Pulmonary artery endothelial cell (primary cell): ENCODE data around the gene SOX4. TPM values are rescaled to one million over a fixed set of nuclear protein-coding genes. Genes with fewer than 3 reads are reported as not detected.
"Not testable (repeated sequence)": the region's sequence is repeated elsewhere in the genome, so short reads cannot be mapped to it uniquely, and the experiment has no call there.

Experiments used
- DNase-seq: peaks from one replicate; pipeline ENCODE4 v3.0.0-alpha.2; 2011; ENCODE audit warnings: low read depth, low spot score
- total RNA-seq: library from RNA; depleted of rRNA; stranded (reverse); fragments of >200 nt; gene quantifications from 2 replicates; pipeline ENCODE4 v1.2.3, GENCODE V29; 2014

Gene SOX4
- total RNA-seq, result 57.8 and 61.7 TPM in 2 replicates

- DNase-seq, result peak; percentile 96
Observed at GRCh38 chr6:21593412-21593926, at the start of gene SOX4. Gene SOX4, plus strand, starts transcription at chr6:21593751. Its CDS starts 784 bp downstream, at chr6:21594535.

- DNase-seq, result not testable (repeated sequence)
Observed at GRCh38 chr6:21552286-21552685, 41.3 kb upstream of the SOX4 start.

- no peak for DNase-seq
Observed at GRCh38 chr6:21554286-21554685, 39.3 kb upstream of the SOX4 start.

GRCh38 chr6:21555197-21555596 lies 38.4 kb upstream of the SOX4 start:
- DNase-seq, result no peak

- DNase-seq, result no peak
Observed at GRCh38 chr6:21556511-21556910, 37.0 kb upstream of the SOX4 start.

- DNase-seq, result peak; percentile 1
Observed at GRCh38 chr6:21556968-21557721, 36.4 kb upstream of the SOX4 start.

GRCh38 chr6:21559238-21559637 lies 34.3 kb upstream of the SOX4 start:
- DNase-seq, result no peak

GRCh38 chr6:21560249-21560648 lies 33.3 kb upstream of the SOX4 start:
- DNase-seq, result no peak

GRCh38 chr6:21565431-21565830 lies 28.1 kb upstream of the SOX4 start:
- no peak for DNase-seq

- DNase-seq, result no peak
Observed at GRCh38 chr6:21578523-21578922, 15.0 kb upstream of the SOX4 start.

- DNase-seq, result no peak
Observed at GRCh38 chr6:21582651-21583050, 10.9 kb upstream of the SOX4 start.

GRCh38 chr6:21586300-21586699 lies 7.3 kb upstream of the SOX4 start:
- no peak for DNase-seq

- DNase-seq, result no peak
Observed at GRCh38 chr6:21586740-21587178, 6.8 kb upstream of the SOX4 start.

GRCh38 chr6:21587179-21587960 lies 6.2 kb upstream of the SOX4 start:
- DNase-seq, result no peak

GRCh38 chr6:21587961-21588480 lies 5.5 kb upstream of the SOX4 start:
- DNase-seq, result no peak

- no peak for DNase-seq
Observed at GRCh38 chr6:21588481-21589351, 4.8 kb upstream of the SOX4 start.

GRCh38 chr6:21589352-21590345 lies 3.9 kb upstream of the SOX4 start:
- DNase-seq, result no peak

- DNase-seq, result no peak
Observed at GRCh38 chr6:21590346-21590745, 3.2 kb upstream of the SOX4 start.

- DNase-seq, result no peak
Observed at GRCh38 chr6:21591446-21591845, 2.1 kb upstream of the SOX4 start.

GRCh38 chr6:21592953-21593352 lies 598 bp upstream of the SOX4 start:
- DNase-seq, result no peak
